Peyer's patch (tissue), 4 donors: ENCODE data around the gene GDF9. TPM values are rescaled to one million over a fixed set of nuclear protein-coding genes. Genes with fewer than 3 reads are reported as not detected.
A peak's percentile ranks its signal among the peaks of the same experiment; 100 is the strongest.

Experiments used
- DNase-seq, 3 donors: peaks; one replicate each; pipeline ENCODE4 v3.0.0-alpha.2; 2017 to 2019
- H3K27ac ChIP-seq, 4 donors: fragments of 200-600 bp; sonication (generic); one replicate each; pipeline ENCODE4 v1.5.1; 2016 to 2019
- H3K27me3 ChIP-seq, 2 donors: fragments of 200-600 bp; sonication (generic); one replicate each; pipeline ENCODE4 v1.5.1; 2019
- H3K36me3 ChIP-seq, 3 donors: fragments of 200-600 bp; sonication (generic); one replicate each; pipeline ENCODE4 v1.5.1; 2016 to 2019
- H3K4me1 ChIP-seq, 4 donors: fragments of 200-600 bp; sonication (generic); one replicate each; pipeline ENCODE4 v1.5.1; 2016 to 2019
- H3K4me3 ChIP-seq, 4 donors: fragments of 200-600 bp; sonication (generic); 1 replicate in 3 of 4; 2 replicates in 1 of 4; pipeline ENCODE4 v1.5.1; 2016 to 2019; ENCODE audit warnings: mild to moderate bottlenecking in 1 of 4
- H3K9me3 ChIP-seq, 4 donors: fragments of 200-600 bp; sonication (generic); one replicate each; pipeline ENCODE4 v1.5.1; 2016 to 2019; ENCODE audit warnings: mild to moderate bottlenecking in 1 of 4
- POLR2A ChIP-seq, 2 donors: fragments of 450-650 bp; IDR thresholded peaks; one replicate each; pipeline ENCODE4 v1.5.1; 2017; ENCODE audit warnings: antibody characterized with exemption in 2 of 2, mild to moderate bottlenecking in 2 of 2, moderate library complexity in 2 of 2
- total RNA-seq, 4 donors: library from RNA; depleted of rRNA; stranded (reverse); fragments of >200 nt; gene quantifications; one replicate each; pipeline ENCODE4 v1.1.0, GENCODE V29; 2016
- TF ChIP-seq, protein P1 (sequence below), 6 experiments: fragments of 450-650 bp in 4 of 6; fragments of 200-600 bp in 2 of 6; sonication (generic) in 1 of 6; IDR thresholded peaks; one replicate each; pipeline ENCODE4 v1.5.1; 2017 to 2019; ENCODE audit warnings: antibody characterized with exemption in 6 of 6, mild to moderate bottlenecking in 3 of 6, moderate library complexity in 1 of 6

Gene GDF9
- total RNA-seq, 4 donors from 2014 or later: 0.66 TPM; not detected in 3

DNA sequence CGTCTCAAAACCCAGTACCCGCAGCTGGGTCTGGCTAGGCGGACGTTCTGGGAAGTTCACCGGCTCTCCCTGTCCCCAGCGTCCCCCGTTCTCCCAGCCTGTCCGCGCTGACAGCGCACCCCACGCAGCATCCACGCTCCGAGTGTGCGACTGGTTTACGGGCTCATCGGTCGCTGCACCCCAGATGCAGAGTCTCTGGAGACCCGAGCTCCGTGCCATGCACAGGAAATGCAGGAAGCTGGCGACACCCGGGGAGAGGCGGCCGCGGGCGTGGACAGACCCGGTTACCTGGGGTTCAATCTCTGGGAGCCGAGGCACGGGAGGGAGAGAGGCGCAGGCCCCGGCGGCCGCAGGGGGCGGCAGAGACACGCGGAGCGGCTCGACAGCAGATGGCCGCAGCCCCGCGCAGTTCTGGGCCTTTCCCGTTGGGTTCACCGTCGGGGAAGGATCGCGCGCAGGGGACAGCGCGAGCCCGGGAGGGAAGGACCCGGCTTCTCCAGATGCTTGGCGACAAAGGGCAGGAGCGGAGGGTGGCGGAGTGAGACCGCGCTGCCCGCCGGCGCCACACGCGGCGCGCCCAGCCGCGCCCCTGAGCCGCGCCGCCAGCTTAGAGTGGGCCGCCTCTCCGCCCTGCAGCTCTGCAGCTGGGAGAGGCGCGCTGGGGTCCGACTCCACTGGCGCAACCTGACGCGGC lies 36.4 kb downstream of the GDF9 start:
- H3K4me3 ChIP-seq: peak overlapping the region; percentile 55 to 84 (median 74)
- peak overlapping the region; percentile 73 to 93 (median 86) for H3K27ac ChIP-seq
- peaks cover 0 to 20% (median 3%) of the 10 kb centered on the region in 4 donors for H3K4me1 ChIP-seq
- H3K36me3 ChIP-seq: peaks cover 0 to 7% (median 0%) of the 10 kb centered on the region in 3 donors
- no peaks in the 10 kb centered on the region for H3K27me3 ChIP-seq
- H3K9me3 ChIP-seq: no peaks in the 10 kb centered on the region
- TF ChIP-seq, protein P1, sequence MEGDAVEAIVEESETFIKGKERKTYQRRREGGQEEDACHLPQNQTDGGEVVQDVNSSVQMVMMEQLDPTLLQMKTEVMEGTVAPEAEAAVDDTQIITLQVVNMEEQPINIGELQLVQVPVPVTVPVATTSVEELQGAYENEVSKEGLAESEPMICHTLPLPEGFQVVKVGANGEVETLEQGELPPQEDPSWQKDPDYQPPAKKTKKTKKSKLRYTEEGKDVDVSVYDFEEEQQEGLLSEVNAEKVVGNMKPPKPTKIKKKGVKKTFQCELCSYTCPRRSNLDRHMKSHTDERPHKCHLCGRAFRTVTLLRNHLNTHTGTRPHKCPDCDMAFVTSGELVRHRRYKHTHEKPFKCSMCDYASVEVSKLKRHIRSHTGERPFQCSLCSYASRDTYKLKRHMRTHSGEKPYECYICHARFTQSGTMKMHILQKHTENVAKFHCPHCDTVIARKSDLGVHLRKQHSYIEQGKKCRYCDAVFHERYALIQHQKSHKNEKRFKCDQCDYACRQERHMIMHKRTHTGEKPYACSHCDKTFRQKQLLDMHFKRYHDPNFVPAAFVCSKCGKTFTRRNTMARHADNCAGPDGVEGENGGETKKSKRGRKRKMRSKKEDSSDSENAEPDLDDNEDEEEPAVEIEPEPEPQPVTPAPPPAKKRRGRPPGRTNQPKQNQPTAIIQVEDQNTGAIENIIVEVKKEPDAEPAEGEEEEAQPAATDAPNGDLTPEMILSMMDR (IDR thresholded peaks at IDR 0.05): peak; percentile 43 to 96 (median 88)
- peak; percentile 20 to 41 for TF ChIP-seq POLR2A (IDR thresholded peaks at IDR 0.05)
- peak; percentile 59 to 92 (median 92) for DNase-seq

DNA sequence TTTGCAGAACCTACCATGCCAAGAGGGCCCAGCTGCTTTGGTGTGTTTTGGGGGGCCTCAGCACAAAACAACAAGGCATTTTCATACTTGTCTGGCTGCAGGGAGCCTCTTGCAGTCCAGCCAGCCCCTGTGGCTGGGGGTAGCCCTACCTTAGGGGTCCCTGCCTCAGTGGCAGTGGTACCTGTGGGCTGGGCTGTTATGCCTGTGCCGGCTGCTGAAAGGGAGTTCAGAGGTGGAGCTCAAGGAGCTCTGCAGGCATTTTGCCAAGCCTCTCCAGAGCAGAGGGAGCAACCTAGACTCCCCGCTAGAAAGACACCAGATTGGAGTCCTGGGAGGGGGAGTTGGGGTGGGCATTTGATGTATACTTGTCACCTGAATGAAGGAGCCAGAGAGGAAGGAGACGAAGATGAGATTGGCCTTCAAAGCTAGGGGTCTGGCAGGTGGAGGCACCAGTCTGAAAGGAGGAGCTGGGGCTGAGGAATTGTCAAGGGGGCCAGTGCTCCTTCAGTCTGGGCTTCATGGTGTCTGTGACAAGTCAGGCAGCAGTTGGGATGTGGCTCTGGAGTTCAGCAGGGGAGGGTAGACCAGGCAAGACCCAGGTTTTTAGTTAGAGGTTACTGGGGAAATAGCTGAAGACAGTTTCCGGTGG lies 37.3 kb downstream of the GDF9 start:
- H3K9me3 ChIP-seq: no peaks in the 10 kb centered on the region
- peaks cover 0 to 20% (median 3%) of the 10 kb centered on the region in 4 donors for H3K4me1 ChIP-seq
- no peak for DNase-seq
- no peak for TF ChIP-seq POLR2A (IDR thresholded peaks at IDR 0.05)
- TF ChIP-seq, protein P1 (IDR thresholded peaks at IDR 0.05): no peak
- H3K36me3 ChIP-seq: peaks cover 0 to 15% (median 0%) of the 10 kb centered on the region in 3 donors
- H3K27me3 ChIP-seq: no peaks in the 10 kb centered on the region
- H3K4me3 ChIP-seq: peak overlapping the region in 3 of 4 donors; percentile 55 to 84 (median 65)
- H3K27ac ChIP-seq: peak overlapping the region in 3 of 4 donors; percentile 80 to 93 (median 92)

DNA sequence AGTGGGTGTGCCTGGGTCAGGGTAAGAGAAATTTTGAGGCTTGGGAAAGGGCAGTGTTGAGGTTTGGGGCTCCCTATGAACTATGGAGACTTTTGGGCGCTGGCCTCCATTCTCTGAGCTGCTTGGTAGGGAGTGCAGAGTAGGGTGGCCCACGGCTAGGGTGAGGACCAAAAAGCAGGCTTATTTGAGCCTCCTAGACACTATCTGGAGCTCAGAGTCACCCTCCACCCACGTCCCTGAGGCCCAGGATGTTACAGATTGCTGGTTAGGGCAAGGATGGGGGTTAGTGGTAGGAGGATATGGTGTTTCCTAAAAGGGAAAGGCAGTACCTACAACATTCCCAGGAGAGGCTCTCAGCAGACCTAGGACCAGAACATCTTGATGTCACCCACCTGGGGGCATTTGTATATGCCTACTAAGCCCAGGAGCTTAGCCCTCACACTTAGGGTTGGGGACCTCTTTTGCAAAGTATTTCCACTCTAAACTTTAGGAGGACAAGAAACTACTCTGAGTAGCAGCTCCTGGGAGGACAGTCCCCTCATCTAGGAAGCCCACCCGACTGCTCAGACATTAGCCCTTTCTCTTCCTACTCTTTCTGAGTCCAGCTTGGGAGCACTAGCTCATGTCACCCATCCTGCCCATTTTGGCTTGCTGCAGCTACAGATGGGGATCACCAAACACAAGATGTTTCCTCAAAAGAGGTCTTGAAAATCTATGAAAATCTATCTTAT lies 38.2 kb downstream of the GDF9 start:
- H3K9me3 ChIP-seq: no peaks in the 10 kb centered on the region

DNA sequence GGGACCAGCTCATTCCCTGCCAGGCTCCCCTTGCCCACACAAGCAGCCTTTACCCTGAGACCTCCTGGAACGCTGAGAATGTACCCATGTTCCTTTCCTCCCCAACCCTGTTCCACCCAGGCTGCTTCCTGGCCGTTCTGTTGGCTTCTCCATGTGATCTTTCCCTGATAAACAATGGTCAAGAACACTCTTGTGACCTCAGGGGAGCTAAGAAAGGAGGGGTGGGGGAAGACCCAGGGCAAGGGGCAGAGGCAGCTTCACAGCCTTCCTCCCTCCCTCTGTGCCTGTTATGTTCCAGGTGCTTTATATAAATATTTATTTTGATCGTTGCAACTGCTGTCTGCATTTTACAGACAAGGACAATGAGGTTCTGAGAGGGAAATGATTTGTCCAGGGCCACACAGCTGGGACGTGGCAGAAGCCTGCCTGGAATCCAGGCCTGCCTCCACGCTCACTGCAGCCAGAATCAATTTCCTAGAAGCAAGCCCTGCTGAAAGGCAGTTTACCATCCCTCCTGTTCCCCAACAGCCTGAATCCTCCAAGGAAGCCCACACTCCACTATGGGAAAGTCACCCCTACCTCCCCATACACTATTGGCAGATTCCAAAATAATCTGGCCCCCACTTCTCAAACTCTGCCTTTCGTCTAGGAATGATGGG lies 39.7 kb downstream of the GDF9 start:
- H3K4me3 ChIP-seq: peak overlapping the region in 1 of 4 donors; percentile 35
- no peaks in the 10 kb centered on the region for H3K27me3 ChIP-seq
- peaks cover 0 to 20% (median 3%) of the 10 kb centered on the region in 4 donors for H3K4me1 ChIP-seq
- H3K27ac ChIP-seq: peak overlapping the region in 1 of 4 donors; percentile 7
- peaks cover 0 to 22% (median 0%) of the 10 kb centered on the region in 3 donors for H3K36me3 ChIP-seq
- TF ChIP-seq, protein P1 (IDR thresholded peaks at IDR 0.05): no peak
- no peak for TF ChIP-seq POLR2A (IDR thresholded peaks at IDR 0.05)
- DNase-seq: no peak
- no peaks in the 10 kb centered on the region for H3K9me3 ChIP-seq

More for the DNA sequence above, 38.2 kb downstream of the GDF9 start:
- Histone ChIP-seq H3K4me3 (no peak overlapping the region), H3K36me3 (peaks cover 0 to 17% (median 0%) of the 10 kb centered on the region in 3 donors), H3K27ac (no peak overlapping the region), H3K27me3 (no peaks in the 10 kb centered on the region), H3K4me1 (peaks cover 0 to 20% (median 3%) of the 10 kb centered on the region in 4 donors)
- no peak for DNase-seq
- no peak for TF ChIP-seq POLR2A (IDR thresholded peaks at IDR 0.05)
- TF ChIP-seq, protein P1 (IDR thresholded peaks at IDR 0.05): no peak

DNA sequence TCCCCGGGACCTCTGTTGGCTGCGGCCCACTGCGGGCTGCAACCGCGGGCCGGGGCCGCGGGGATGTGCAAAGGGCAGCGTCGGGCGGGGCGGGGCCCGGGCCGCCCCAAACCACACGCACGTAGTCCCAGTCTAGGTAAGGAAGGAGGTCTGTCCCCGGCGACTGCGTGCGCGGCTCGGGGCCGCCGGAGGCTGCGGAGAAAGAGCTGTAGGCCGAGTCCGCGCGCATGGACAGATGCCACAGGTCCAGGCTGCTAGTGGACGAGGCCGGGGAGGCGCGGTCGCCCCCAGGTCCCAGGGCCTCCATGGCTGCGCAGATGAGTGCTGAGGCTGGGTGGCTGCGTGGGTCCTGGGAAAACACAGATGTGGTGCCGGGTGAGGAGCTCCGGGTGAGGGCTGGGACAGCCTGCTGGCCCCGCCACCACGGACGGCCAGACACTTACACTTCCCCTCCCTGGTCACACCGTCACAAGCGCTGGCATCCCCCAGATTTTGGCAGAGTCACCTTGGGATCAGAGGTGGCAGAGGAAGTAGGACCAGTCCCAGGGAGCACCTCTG lies 40.4 kb downstream of the GDF9 start:
- H3K4me1 ChIP-seq: peaks cover 0 to 16% (median 3%) of the 10 kb centered on the region in 4 donors
- no peaks in the 10 kb centered on the region for H3K27me3 ChIP-seq
- TF ChIP-seq POLR2A (IDR thresholded peaks at IDR 0.05): no peak
- TF ChIP-seq, protein P1 (IDR thresholded peaks at IDR 0.05): no peak
- peak overlapping the region in 2 of 4 donors; percentile 7 to 15 for H3K27ac ChIP-seq
- no peak for DNase-seq
- peaks cover 0 to 22% (median 0%) of the 10 kb centered on the region in 3 donors for H3K36me3 ChIP-seq
- H3K4me3 ChIP-seq: peak overlapping the region; percentile 17 to 44 (median 30)
- no peaks in the 10 kb centered on the region for H3K9me3 ChIP-seq
